Testis (tissue), 2 donors: ENCODE results near the gene FREM1.

Experiments used
- CTCF ChIP-seq, 3 experiments: fragments of 450-650 bp in 2 of 3; fragments of 200-600 bp in 1 of 3; sonication (generic) in 1 of 3; IDR thresholded peaks; one replicate each; pipeline ENCODE4 v1.5.1; 2016 to 2019; ENCODE audit warnings: antibody characterized with exemption in 3 of 3, mild to moderate bottlenecking in 2 of 3, moderate library complexity in 1 of 3
- POLR2A ChIP-seq: fragments of 450-650 bp; IDR thresholded peaks from one replicate; pipeline ENCODE4 v1.6.1; 2017; ENCODE audit warnings: antibody characterized with exemption, mild to moderate bottlenecking, moderate library complexity

DNA sequence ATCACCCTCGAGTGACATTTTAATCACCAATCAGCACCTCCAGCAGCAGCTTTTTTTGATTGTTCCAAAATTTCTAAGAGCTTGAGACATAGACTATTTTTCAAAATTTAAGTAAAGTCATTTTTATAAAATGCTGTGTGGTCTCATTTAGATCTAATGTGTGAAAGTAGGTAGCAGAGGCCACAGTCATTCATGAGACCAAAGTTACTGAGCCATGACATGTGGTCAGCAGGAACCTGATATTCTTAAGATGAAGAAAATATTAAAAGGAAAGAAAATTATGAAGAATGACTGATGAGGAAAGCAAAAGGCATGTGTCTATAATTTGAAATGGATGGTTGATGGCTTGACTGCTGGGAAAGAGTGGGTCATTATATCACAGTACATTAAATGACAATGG, 7.2 kb downstream of the FREM1 start:
- no peak for TF ChIP-seq CTCF (IDR thresholded peaks at IDR 0.05)
- TF ChIP-seq POLR2A: no peak
